KMS-11 (cell line): Measurements from ENCODE around the gene EPHB2.

Experiments
- H2AFZ ChIP-seq: fragments of 200-600 bp; sonication (generic); 2 replicates; pipeline ENCODE4 v1.6.1; 2016; ENCODE audit warnings: antibody characterized with exemption, mixed run types, low read depth
- H3K27ac ChIP-seq: fragments of 200-600 bp; sonication (generic); 2 replicates; pipeline ENCODE4 v1.6.1; 2016; ENCODE audit warnings: mild to moderate bottlenecking, mixed run types
- H3K27me3 ChIP-seq: fragments of 200-600 bp; sonication (generic); 2 replicates; pipeline ENCODE4 v1.6.1; 2017; ENCODE audit warnings: mild to moderate bottlenecking, low read depth, mixed run types, moderate library complexity; ENCODE audit not compliant: insufficient read depth
- H3K36me3 ChIP-seq: fragments of 200-600 bp; sonication (generic); 2 replicates; pipeline ENCODE4 v1.6.1; 2017; ENCODE audit warnings: mild to moderate bottlenecking, mixed run types; ENCODE audit not compliant: insufficient read depth
- H3K4me1 ChIP-seq: fragments of 200-600 bp; sonication (generic); 2 replicates; pipeline ENCODE4 v1.6.1; 2016; ENCODE audit warnings: mild to moderate bottlenecking, low read depth, mixed run types; ENCODE audit not compliant: poor library complexity, severe bottlenecking
- H3K4me2 ChIP-seq: fragments of 200-600 bp; sonication (generic); 2 replicates; pipeline ENCODE4 v1.7.0; 2016; ENCODE audit warnings: mild to moderate bottlenecking, mixed run types
- H3K4me3 ChIP-seq: fragments of 200-600 bp; sonication (generic); IDR thresholded peaks from 2 replicates; pipeline ENCODE4 v1.6.1; 2017; ENCODE audit warnings: low read depth, low read length, mixed read lengths; ENCODE audit not compliant: insufficient read depth
- H3K79me2 ChIP-seq: fragments of 200-600 bp; sonication (generic); 2 replicates; pipeline ENCODE4 v1.6.1; 2016; ENCODE audit warnings: low read depth, mixed run types; ENCODE audit not compliant: insufficient read depth
- H3K9ac ChIP-seq: fragments of 200-600 bp; sonication (generic); 2 replicates; pipeline ENCODE4 v1.6.1; 2016; ENCODE audit warnings: mild to moderate bottlenecking, mixed run types
- H4K20me1 ChIP-seq: fragments of 200-600 bp; sonication (generic); 2 replicates; pipeline ENCODE4 v1.6.1; 2016; ENCODE audit warnings: mild to moderate bottlenecking, mixed run types; ENCODE audit not compliant: insufficient read depth
- TF ChIP-seq, protein P1 (sequence below): fragments of 200-600 bp; sonication (generic); conservative IDR thresholded peaks from 2 replicates; pipeline ENCODE4 v1.6.1; 2017; ENCODE audit warnings: low read depth, mild to moderate bottlenecking, antibody characterized with exemption, low read length, moderate library complexity, mixed read lengths

EPHB2 gene

DNA sequence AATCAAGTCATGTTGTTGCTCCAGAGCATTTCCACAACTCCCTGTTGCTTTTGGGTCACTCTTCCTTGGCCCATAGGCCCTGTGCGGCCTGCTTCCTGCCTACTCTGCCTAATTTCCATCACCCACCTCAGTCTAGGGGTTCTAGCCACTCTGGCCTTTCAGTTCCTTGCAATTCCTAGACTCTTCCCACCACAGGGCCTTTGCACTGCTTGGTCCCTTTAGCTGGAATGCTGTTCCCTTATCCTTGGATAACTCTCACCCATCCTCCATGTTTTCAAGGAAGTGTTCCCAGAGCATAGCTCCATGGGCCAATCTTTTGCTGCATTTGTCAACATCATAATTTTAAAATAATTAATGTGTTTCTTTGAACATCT is 18.7 kb downstream of the EPHB2 start:
- H3K27me3 ChIP-seq = peaks cover 74% of the 10 kb centered on the region; the same call in 1 of the 2 replicates
- H3K79me2 ChIP-seq = no peaks in the 10 kb centered on the region
- no peak overlapping the region for H3K4me3 ChIP-seq
- TF ChIP-seq, protein P1, sequence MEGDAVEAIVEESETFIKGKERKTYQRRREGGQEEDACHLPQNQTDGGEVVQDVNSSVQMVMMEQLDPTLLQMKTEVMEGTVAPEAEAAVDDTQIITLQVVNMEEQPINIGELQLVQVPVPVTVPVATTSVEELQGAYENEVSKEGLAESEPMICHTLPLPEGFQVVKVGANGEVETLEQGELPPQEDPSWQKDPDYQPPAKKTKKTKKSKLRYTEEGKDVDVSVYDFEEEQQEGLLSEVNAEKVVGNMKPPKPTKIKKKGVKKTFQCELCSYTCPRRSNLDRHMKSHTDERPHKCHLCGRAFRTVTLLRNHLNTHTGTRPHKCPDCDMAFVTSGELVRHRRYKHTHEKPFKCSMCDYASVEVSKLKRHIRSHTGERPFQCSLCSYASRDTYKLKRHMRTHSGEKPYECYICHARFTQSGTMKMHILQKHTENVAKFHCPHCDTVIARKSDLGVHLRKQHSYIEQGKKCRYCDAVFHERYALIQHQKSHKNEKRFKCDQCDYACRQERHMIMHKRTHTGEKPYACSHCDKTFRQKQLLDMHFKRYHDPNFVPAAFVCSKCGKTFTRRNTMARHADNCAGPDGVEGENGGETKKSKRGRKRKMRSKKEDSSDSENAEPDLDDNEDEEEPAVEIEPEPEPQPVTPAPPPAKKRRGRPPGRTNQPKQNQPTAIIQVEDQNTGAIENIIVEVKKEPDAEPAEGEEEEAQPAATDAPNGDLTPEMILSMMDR = no peak
- H3K27ac ChIP-seq = no peak overlapping the region
- H3K9ac ChIP-seq = no peak overlapping the region
- no peaks in the 10 kb centered on the region for H3K4me1 ChIP-seq
- H3K36me3 ChIP-seq = no peaks in the 10 kb centered on the region
- H3K4me2 ChIP-seq = no peak overlapping the region
- H4K20me1 ChIP-seq = no peaks in the 10 kb centered on the region
- no peak overlapping the region for H2AFZ ChIP-seq

DNA sequence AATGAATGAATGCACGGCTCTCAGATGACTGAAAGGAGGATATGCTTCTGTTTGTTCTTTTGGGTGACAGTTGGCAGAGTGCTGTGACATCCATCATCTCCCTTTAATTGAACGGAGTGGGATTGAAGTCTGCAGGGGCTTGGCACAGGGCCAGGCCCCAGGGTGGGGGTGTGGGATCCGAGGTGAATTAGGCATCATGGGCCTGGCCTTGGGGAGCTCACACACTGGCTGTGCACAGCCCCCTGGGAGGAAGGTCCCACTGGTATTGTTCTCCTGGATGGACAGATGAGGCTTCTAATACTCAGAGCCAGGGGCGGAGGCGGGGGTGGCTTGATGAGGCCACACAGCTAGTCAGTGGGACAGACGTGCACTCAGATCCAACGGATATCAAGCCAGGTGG is 19.3 kb downstream of the EPHB2 start:
- Histone ChIP-seq H3K27ac (no peak overlapping the region), H3K27me3 (peaks cover 74% of the 10 kb centered on the region; the same call in 1 of the 2 replicates), H3K4me3 (no peak overlapping the region), H3K36me3 (no peaks in the 10 kb centered on the region), H3K4me2 (no peak overlapping the region), H4K20me1 (no peaks in the 10 kb centered on the region), H2AFZ (no peak overlapping the region), H3K9ac (no peak overlapping the region), H3K79me2 (no peaks in the 10 kb centered on the region), H3K4me1 (no peaks in the 10 kb centered on the region)
- TF ChIP-seq, protein P1 = no peak

DNA sequence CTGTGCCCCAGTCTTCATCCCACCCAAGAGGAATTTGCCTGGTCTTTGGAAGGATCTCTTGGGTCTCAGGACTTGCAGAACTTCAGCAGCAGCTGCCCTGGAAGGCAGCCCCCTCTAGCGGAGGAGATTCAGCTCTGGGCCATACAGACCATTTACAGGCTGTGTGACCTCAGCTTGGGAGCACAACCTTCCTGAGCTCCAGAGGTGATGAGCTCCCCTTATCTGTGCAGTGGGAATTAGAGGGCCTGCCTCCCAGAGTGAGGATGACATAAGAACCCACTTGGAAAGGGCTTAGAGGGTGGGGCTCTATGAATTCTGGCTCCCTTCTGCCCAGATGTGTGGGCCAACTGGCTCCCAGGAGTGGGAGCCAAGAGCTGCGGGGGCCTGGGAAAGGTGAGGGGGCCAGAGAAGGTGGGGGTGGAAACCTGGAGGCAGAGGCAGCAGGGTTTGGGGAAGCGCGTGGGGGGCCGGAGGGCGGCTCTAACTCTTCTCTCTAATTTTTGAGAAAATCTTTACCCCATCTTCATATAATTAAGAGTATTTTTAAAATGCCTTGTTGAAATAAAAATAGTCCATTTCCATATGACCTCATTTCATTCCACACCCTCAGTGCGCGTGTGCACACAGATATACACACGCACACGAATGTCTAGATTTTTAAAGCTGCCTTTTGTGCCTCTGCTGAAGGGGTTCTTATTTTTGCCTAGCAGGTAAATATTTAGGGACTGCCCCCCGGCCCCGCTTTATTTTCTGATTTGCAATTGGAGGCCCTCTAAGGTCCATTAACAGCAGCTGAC is 21.5 kb downstream of the EPHB2 start:
- Histone ChIP-seq H3K36me3 (no peaks in the 10 kb centered on the region), H3K9ac (no peak overlapping the region), H3K27me3 (peaks cover 68% of the 10 kb centered on the region; the same call in 1 of the 2 replicates), H4K20me1 (no peaks in the 10 kb centered on the region), H3K27ac (no peak overlapping the region), H3K4me3 (no peak overlapping the region), H2AFZ (no peak overlapping the region), H3K4me2 (no peak overlapping the region), H3K4me1 (no peaks in the 10 kb centered on the region), H3K79me2 (no peaks in the 10 kb centered on the region)
- TF ChIP-seq, protein P1 = 0 out of 2 replicates have a peak, but pooled peaks have one; percentile 22

DNA sequence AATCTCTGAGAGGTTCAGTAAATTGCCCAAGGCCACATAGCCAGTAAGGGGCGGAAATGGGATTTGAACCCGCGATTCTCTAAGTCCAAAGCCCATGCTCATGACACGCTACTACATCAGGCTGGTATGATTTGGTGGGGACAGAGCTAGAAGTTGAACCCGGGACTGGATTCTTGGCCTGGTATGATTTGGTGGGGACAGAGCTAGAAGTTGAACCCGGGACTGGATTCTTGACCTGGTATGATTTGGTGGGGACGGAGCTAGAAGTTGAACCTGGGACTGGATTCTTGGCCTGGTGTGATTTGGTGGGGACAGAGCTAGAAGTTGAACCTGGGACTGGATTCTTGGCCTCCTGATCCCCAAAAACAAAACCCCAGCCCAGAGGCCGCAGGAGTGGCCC is 23.0 kb downstream of the EPHB2 start:
- Histone ChIP-seq H3K79me2 (no peaks in the 10 kb centered on the region), H3K4me3 (no peak overlapping the region), H3K4me2 (no peak overlapping the region), H4K20me1 (no peaks in the 10 kb centered on the region), H3K27ac (no peak overlapping the region), H3K36me3 (no peaks in the 10 kb centered on the region), H2AFZ (no peak overlapping the region), H3K27me3 (peaks cover 73% of the 10 kb centered on the region; the same call in 1 of the 2 replicates), H3K4me1 (no peaks in the 10 kb centered on the region), H3K9ac (no peak overlapping the region)
- TF ChIP-seq, protein P1 = no peak
